Measurements from ENCODE around the gene HIRIP3.

GRCh38 chr16:30032083-30032819 is 36.8 kb upstream of the HIRIP3 start:
- TF ChIP-seq CTCF (IDR thresholded peaks at IDR 0.05; ENCODE audit: low read length) (peak; percentile 87), EZH2 (optimal IDR thresholded peaks at IDR 0.05; ENCODE audit: low read depth, low read length) (no peak), EZH2phosphoT487 (IDR thresholded peaks at IDR 0.05; ENCODE audit: low read length) (no peak)
